Esophagus muscularis mucosa (tissue), 4 donors: Measurements from ENCODE around the gene NDUFA11. TPM values are rescaled to one million over a fixed set of nuclear protein-coding genes. Genes with fewer than 3 reads are reported as not detected.
A peak's percentile ranks its signal among the peaks of the same experiment; 100 is the strongest.

Source experiments
- DNase-seq: peaks from one replicate; pipeline ENCODE4 v3.0.0-alpha.2; 2017; ENCODE audit errors: extremely low spot score
- H3K27ac ChIP-seq, 4 donors: fragments of 200-600 bp; sonication (generic); replicated peaks in 1 of 4; 1 replicate in 3 of 4; 2 replicates in 1 of 4; pipeline ENCODE4 v1.5.1; 2016 to 2019; ENCODE audit warnings: mild to moderate bottlenecking in 1 of 4
- H3K27me3 ChIP-seq, 4 donors: fragments of 200-600 bp; sonication (generic); one replicate each; pipeline versions ENCODE4 v1.5.1 to v1.6.0; 2016 to 2019
- H3K36me3 ChIP-seq, 4 donors: fragments of 200-600 bp; sonication (generic); one replicate each; pipeline ENCODE4 v1.5.1; 2016 to 2019
- H3K4me1 ChIP-seq, 4 donors: fragments of 200-600 bp; sonication (generic); one replicate each; pipeline ENCODE4 v1.5.1; 2016 to 2019
- H3K4me3 ChIP-seq, 4 donors: fragments of 200-600 bp; sonication (generic); 1 replicate in 2 of 4; 2 replicates in 2 of 4; pipeline ENCODE4 v1.5.1; 2016 to 2019; ENCODE audit warnings: mild to moderate bottlenecking in 4 of 4, moderate library complexity in 1 of 4
- H3K9me3 ChIP-seq, 4 donors: fragments of 200-600 bp; sonication (generic); 1 replicate in 3 of 4; 2 replicates in 1 of 4; pipeline ENCODE4 v1.5.1; 2016 to 2019
- EP300 ChIP-seq: sonication (generic); formaldehyde crosslinking; IDR thresholded peaks from one replicate; pipeline ENCODE4 v1.6.1; 2017; ENCODE audit warnings: antibody characterized with exemption
- POLR2A ChIP-seq: fragments of 450-650 bp; IDR thresholded peaks from one replicate; pipeline ENCODE4 v1.6.1; 2017; ENCODE audit warnings: antibody characterized with exemption, moderate library complexity, mild to moderate bottlenecking, low read depth
- POLR2AphosphoS5 ChIP-seq, 2 donors: sonication (generic); formaldehyde crosslinking; IDR thresholded peaks; one replicate each; pipeline ENCODE4 v1.6.1; 2017; ENCODE audit warnings: antibody characterized with exemption in 2 of 2
- WGBS: methylation state at CpG from one replicate; pipeline ENCODE4 v1.1.5; 2018; 5-methylcytosine and 5-hydroxymethylcytosine counted together
- intact Hi-C: fragments of 100-400 bp; cut with DNase I; formaldehyde crosslinking; loops from one replicate; pipeline ENCODE4 v1.15.1; 2023
- total RNA-seq, 4 donors: library from RNA; depleted of rRNA; stranded (reverse); fragments of >200 nt; gene quantifications; one replicate each; pipeline versions ENCODE4 v1.1.0 to v1.2.1, GENCODE V29; 2016
- TF ChIP-seq, protein P1 (sequence below), 3 experiments: fragments of 200-600 bp in 2 of 3; fragments of 450-650 bp in 1 of 3; sonication (generic) in 2 of 3; IDR thresholded peaks; one replicate each; pipeline ENCODE4 v1.5.1; 2017 to 2019; ENCODE audit warnings: antibody characterized with exemption in 3 of 3, mild to moderate bottlenecking in 2 of 3, moderate library complexity in 1 of 3

The NDUFA11 gene
- total RNA-seq, 4 donors from 2014 or later = 292 to 378 (median 314) TPM

DNA sequence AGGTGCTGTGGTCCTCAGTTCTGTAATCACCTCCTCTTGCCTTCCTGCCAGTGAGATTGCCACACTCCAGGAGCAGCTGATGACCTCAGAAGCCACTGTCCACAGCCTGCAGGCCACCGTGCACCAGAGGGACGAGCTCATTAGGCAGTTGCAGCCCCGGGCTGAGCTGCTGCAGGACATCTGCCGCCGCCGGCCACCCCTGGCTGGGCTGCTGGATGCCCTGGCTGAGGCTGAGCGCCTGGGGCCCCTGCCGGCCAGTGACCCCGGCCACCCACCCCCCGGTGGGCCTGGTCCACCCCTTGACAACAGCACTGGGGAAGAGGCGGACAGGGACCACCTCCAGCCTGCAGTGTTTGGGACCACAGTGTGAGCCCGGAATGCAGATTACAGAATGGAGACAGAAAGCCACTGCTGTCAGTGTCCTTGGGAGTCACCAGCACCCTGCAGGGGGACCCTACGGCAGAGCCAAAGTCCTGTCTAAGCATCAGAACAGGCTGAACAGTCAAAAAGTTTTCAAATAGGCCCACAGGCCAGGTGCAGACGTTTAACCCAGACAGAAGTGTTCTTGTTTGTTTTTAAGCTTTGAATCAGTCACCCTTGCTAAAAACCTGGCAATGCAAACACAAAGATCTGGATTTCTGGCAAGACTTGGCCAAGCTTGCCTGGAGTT is 5.3 kb upstream of the NDUFA11 start:
- H3K9me3 ChIP-seq = no peaks in the 10 kb centered on the region
- no peaks in the 10 kb centered on the region for H3K27me3 ChIP-seq
- no peak overlapping the region for H3K4me3 ChIP-seq
- H3K4me1 ChIP-seq = peaks cover 14 to 26% (median 19%) of the 10 kb centered on the region in 4 donors
- H3K36me3 ChIP-seq = peaks cover 6 to 29% (median 25%) of the 10 kb centered on the region in 4 donors
- TF ChIP-seq POLR2A (no peak), EP300 (no peak), POLR2AphosphoS5 (IDR thresholded peaks at IDR 0.05) (no peak)
- TF ChIP-seq, protein P1, sequence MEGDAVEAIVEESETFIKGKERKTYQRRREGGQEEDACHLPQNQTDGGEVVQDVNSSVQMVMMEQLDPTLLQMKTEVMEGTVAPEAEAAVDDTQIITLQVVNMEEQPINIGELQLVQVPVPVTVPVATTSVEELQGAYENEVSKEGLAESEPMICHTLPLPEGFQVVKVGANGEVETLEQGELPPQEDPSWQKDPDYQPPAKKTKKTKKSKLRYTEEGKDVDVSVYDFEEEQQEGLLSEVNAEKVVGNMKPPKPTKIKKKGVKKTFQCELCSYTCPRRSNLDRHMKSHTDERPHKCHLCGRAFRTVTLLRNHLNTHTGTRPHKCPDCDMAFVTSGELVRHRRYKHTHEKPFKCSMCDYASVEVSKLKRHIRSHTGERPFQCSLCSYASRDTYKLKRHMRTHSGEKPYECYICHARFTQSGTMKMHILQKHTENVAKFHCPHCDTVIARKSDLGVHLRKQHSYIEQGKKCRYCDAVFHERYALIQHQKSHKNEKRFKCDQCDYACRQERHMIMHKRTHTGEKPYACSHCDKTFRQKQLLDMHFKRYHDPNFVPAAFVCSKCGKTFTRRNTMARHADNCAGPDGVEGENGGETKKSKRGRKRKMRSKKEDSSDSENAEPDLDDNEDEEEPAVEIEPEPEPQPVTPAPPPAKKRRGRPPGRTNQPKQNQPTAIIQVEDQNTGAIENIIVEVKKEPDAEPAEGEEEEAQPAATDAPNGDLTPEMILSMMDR (IDR thresholded peaks at IDR 0.05) = no peak
- no peak overlapping the region for H3K27ac ChIP-seq
- intact Hi-C loops = no loop called here
- WGBS = 68% methylated on average over 4 of the region's 14 CpGs
- no peak for DNase-seq

DNA sequence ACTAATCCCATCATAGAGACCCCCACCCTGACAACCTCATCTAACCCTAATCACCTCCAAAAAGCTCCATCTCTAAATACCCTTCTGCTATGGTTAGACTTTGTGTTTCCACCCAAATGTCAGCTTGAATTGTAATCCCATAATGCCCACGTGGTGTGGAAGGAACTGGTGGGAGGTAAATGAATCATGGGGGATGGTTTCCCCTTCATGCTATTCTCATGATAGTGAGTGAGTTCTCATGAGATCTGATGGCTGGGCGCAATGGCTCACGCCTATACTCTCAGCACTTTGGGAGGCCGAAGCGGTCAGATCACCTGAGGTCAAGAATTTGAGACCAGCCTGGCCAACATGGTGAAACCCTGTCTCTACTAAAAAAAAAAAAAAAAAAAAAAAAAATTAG is 3.7 kb upstream of the NDUFA11 start:
- H3K4me1 ChIP-seq = peaks cover 20 to 32% (median 26%) of the 10 kb centered on the region in 4 donors
- H3K4me3 ChIP-seq = no peak overlapping the region
- intact Hi-C loops = no loop called here
- no peak overlapping the region for H3K27ac ChIP-seq
- H3K27me3 ChIP-seq = no peaks in the 10 kb centered on the region
- H3K9me3 ChIP-seq = no peaks in the 10 kb centered on the region
- peaks cover 6 to 28% (median 21%) of the 10 kb centered on the region in 4 donors for H3K36me3 ChIP-seq
- WGBS = 67% methylated on average over 5 of the region's 5 CpGs
- TF ChIP-seq POLR2A (no peak), EP300 (no peak), POLR2AphosphoS5 (IDR thresholded peaks at IDR 0.05) (no peak)
- TF ChIP-seq, protein P1 (IDR thresholded peaks at IDR 0.05) = no peak
- no peak for DNase-seq

DNA sequence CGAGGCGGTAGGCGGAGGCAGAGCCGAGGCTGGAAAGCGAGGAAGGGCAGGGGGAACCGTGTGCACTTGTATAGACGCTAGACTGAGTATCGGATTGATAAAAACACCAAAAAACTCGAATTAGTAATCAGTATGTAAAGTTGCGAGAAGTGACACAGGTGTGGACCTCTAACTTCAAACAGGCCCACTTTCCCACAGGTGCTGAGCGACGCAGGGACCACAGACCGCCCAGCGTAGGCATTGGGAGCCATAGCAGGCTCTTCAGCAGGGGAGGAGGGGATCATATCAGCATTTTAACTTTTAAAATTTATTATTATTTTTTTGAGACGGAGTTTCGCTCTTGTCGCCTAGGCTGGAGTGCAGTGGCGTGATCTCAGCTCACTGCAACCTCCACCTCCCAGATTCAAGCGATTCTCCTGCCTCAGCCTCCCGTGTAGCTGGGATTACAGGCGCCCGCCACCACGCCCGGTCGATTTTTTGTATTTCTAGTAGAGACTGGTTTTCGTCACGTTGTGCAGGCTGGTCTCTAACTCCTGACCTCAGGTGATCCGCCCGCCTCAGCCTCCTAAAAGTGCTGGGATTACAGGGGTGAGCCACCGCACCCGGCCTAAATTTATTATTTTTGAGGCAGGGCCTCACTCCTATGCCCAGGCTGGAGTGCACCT is 1.7 kb upstream of the NDUFA11 start:
- Histone ChIP-seq H3K36me3 (peaks cover 6 to 33% (median 22%) of the 10 kb centered on the region in 4 donors), H3K27me3 (no peaks in the 10 kb centered on the region), H3K9me3 (no peaks in the 10 kb centered on the region), H3K27ac (peak overlapping the region; percentile 85 to 95 (median 92)), H3K4me1 (peaks cover 27 to 48% (median 44%) of the 10 kb centered on the region in 4 donors), H3K4me3 (peak overlapping the region; percentile 65 to 97 (median 91))
- DNase-seq = no peak
- 50% methylated on average over 31 of the region's 31 CpGs for WGBS
- intact Hi-C loops = no loop called here
- no peak for TF ChIP-seq EP300
- TF ChIP-seq, protein P1 (IDR thresholded peaks at IDR 0.05) = no peak
- no peak for TF ChIP-seq POLR2A
- no peak for TF ChIP-seq POLR2AphosphoS5 (IDR thresholded peaks at IDR 0.05)

DNA sequence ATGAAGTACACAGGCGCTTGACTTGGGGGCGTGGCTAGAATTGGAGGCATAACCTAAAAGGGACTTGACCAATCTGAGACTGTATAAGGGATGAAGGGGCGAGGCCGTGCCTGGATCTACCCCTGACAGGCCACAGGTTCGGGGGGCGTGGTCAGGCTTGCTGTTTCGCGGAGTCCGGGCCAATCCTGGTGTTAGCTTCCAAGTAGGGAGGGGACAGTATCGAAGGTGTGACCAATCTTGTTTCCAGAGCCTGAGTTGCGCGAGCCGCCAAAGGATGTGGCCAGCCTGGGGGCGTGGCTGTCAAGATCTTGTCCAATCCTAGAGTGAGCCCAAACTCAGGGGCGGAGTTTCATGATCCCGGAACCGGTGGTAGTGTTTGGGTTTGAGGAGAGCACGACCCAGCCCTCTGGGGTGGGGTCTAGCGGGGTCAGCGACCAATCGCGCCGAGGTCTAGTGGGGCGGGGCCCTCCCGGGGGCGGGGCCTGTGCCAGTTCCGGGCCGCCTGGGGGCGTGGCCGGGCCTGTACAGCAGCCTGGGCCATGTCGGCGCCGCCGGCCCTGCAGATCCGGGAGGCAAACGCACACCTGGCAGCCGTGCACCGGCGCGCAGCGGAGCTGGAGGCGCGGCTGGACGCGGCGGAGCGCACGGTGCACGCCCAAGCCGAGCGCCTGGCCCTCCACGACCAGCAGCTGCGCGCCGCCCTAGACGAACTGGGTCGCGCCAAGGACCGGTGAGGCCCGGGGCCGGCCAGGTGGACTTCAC is 943 bp upstream of the NDUFA11 start, which contains the start of gene VMAC:
VMAC (plus strand) TSS at position 521 of the 762 bp plus-strand sequence; CDS start at position 540, 19 bp downstream.
- Histone ChIP-seq H3K4me1 (peaks cover 27 to 50% (median 44%) of the 10 kb centered on the region in 4 donors), H3K36me3 (peaks cover 3 to 33% (median 17%) of the 10 kb centered on the region in 4 donors), H3K4me3 (peak within 1 kb of the TSS; percentile 65 to 97 (median 91)), H3K27me3 (no peaks in the 10 kb centered on the region), H3K9me3 (no peaks in the 10 kb centered on the region), H3K27ac (peak within 1 kb of the TSS; percentile 85 to 95 (median 92))
- DNase-seq = peak; percentile 100
- 0% methylated on average over 32 of the region's 61 CpGs for WGBS
- intact Hi-C loops = no loop called here
- TF ChIP-seq POLR2A (no peak), POLR2AphosphoS5 (IDR thresholded peaks at IDR 0.05) (peak; percentile 63 to 66)
- TF ChIP-seq, protein P1 (IDR thresholded peaks at IDR 0.05) = peak in 1 of 3 experiments; percentile 14
